Psoas muscle (tissue), 8 donors: ENCODE results near the gene UACA. TPM values are rescaled to one million over a fixed set of nuclear protein-coding genes. Genes with fewer than 3 reads are reported as not detected.
"Not testable (repeated sequence)": the region's sequence is repeated elsewhere in the genome, so short reads cannot be mapped to it uniquely, and the experiment has no call there.

ENCODE experiments used
- ATAC-seq, 4 donors: fragments of 200-7000 bp; cut with Tn5 transposase; one replicate each; pipeline ENCODE4 v1.9.1; 2020; ENCODE audit warnings: moderate library complexity in 3 of 4, mild to moderate bottlenecking in 2 of 4
- DNase-seq, 2 donors: peaks; one replicate each; pipeline ENCODE4 v3.0.0-alpha.2; 2020
- H3K27ac ChIP-seq: fragments of 200-600 bp; one replicate; pipeline ENCODE4 v1.8.0; 2022
- H3K27me3 ChIP-seq, 3 donors: fragments of 200-600 bp in 1 of 3; one replicate each; pipeline versions ENCODE4 v1.6.1 to v1.8.0; 2013 to 2022; ENCODE audit warnings: low read length in 2 of 3, mild to moderate bottlenecking in 2 of 3, moderate library complexity in 1 of 3; ENCODE audit not compliant: insufficient read depth in 3 of 3
- H3K36me3 ChIP-seq, 2 donors: fragments of 200-600 bp in 1 of 2; one replicate each; pipeline versions ENCODE4 v1.6.1 to v1.8.0; 2013 to 2022; ENCODE audit warnings: low read depth in 1 of 2, mild to moderate bottlenecking in 1 of 2, moderate library complexity in 1 of 2; ENCODE audit not compliant: insufficient read depth in 1 of 2
- H3K4me1 ChIP-seq: fragments of 200-600 bp; one replicate; pipeline ENCODE4 v1.8.0; 2022
- H3K4me3 ChIP-seq: fragments of 200-600 bp; one replicate; pipeline ENCODE4 v1.8.0; 2022; ENCODE audit warnings: mild to moderate bottlenecking
- H3K9me3 ChIP-seq: fragments of 200-600 bp; one replicate; pipeline ENCODE4 v1.8.0; 2022
- CTCF ChIP-seq: fragments of 200-600 bp; IDR thresholded peaks from one replicate; pipeline ENCODE4 v1.8.0; 2022; ENCODE audit warnings: antibody characterized with exemption
- WGBS, 3 donors: extraction: QIAGEN DNeasy Blood & Tissue Kit; methylation state at CpG; one replicate each; pipeline versions ENCODE4 v1.1.6 to v1.1.7; 2013; 5-methylcytosine and 5-hydroxymethylcytosine counted together
- intact Hi-C, 2 donors: fragments of 100-400 bp; cut with DNase I; formaldehyde crosslinking; loops; one replicate each; pipeline versions ENCODE4 v1.11.0 to v1.14.2; 2022
- polyA plus RNA-seq, 3 donors: library from polyadenylated mRNA; stranded (reverse); fragments of 200-250 nt; gene quantifications; one replicate each; pipeline ENCODE4 v1.2.3, GENCODE V29; 2013
- total RNA-seq, 4 donors: library from RNA; stranded (reverse); fragmentation: NEBNext Ultra II Directional in 2 of 4; extraction: Animal tissue kit (Norgen Biotek cat#: 25700) in 2 of 4; gene quantifications; one replicate each; pipeline versions ENCODE4 v1.2.1 to v1.2.4, GENCODE V29; 2021 to 2023
- donor health status: healthy with polysubstance abuse.
- donor health status: DM: no; HTN: no; CAD: no; lungs with moderate emphysema.
- donor health status: Bipolar disorder and iron deficiency.
- donor health status: healthy.
- donor health status: DM: yes; HTN: yes; CAD: no.
- donor health status: DM: no; HTN: no; CAD: no.
- donor health status: DM: no; HTN: no; CAD: no.
- donor health status: DM: yes; HTN: yes; CAD: no.

Gene UACA
- total and polyA plus RNA-seq, 7 donors, result 17.0 to 426 (median 138) TPM

GRCh38 chr15:70618929-70619328, 144.4 kb downstream of the UACA start:
- no peaks in the 10 kb centered on the region for H3K36me3 ChIP-seq
- no peak for DNase-seq
- ATAC-seq, result no peak
- H3K27me3 ChIP-seq, result no peaks in the 10 kb centered on the region
- peaks cover 12% of the 10 kb centered on the region for H3K9me3 ChIP-seq
- WGBS, 3 donors, result 96 to 100% (median 96%) methylated on average over 3 of the region's 3 CpGs
- H3K27ac ChIP-seq, result no peak overlapping the region
- H3K4me1 ChIP-seq, result peaks cover 5% of the 10 kb centered on the region
- intact Hi-C loops, result no loop called here
- no peak for TF ChIP-seq CTCF
- H3K4me3 ChIP-seq, result no peak overlapping the region

GRCh38 chr15:70617911-70618287, 145.5 kb downstream of the UACA start:
- TF ChIP-seq CTCF, result no peak
- intact Hi-C loops, result no loop called here
- WGBS, 3 donors, result 52 to 69% (median 62%) methylated on average over 4 of the region's 4 CpGs

GRCh38 chr15:70617076-70617910, 146.1 kb downstream of the UACA start:
- Histone ChIP-seq H3K36me3 (no peaks in the 10 kb centered on the region), H3K4me1 (peaks cover 5% of the 10 kb centered on the region), H3K9me3 (peaks cover 6% of the 10 kb centered on the region), H3K27ac (no peak overlapping the region), H3K4me3 (no peak overlapping the region), H3K27me3 (no peaks in the 10 kb centered on the region)
- DNase-seq (no peak), ATAC-seq (peak in 2 of 4 donors; percentile 15 to 41)
- intact Hi-C loops, result no loop called here
- 81 to 87% (median 86%) methylated on average over 4 of the region's 4 CpGs for WGBS, 3 donors
- TF ChIP-seq CTCF, result no peak

More at GRCh38 chr15:70617911-70618287, 145.5 kb downstream of the UACA start:
- DNase-seq, result no peak
- Histone ChIP-seq H3K36me3 (no peaks in the 10 kb centered on the region), H3K4me3 (no peak overlapping the region), H3K27me3 (no peaks in the 10 kb centered on the region), H3K9me3 (peaks cover 12% of the 10 kb centered on the region), H3K27ac (no peak overlapping the region), H3K4me1 (peaks cover 5% of the 10 kb centered on the region)
- peak in 2 of 4 donors; percentile 39 to 40 for ATAC-seq

GRCh38 chr15:70616311-70616756, 147.0 kb downstream of the UACA start:
- 68 to 71% (median 70%) methylated on average over 2 of the region's 2 CpGs for WGBS, 3 donors
- H3K27me3 ChIP-seq, ATAC-seq, H3K27ac ChIP-seq, H3K4me3 ChIP-seq, DNase-seq, H3K9me3 ChIP-seq, H3K4me1 ChIP-seq, H3K36me3 ChIP-seq, intact Hi-C loops: not testable (repeated sequence)

- Histone ChIP-seq H3K27me3 (no peaks in the 10 kb centered on the region), H3K27ac (no peak overlapping the region), H3K4me1 (peaks cover 5% of the 10 kb centered on the region), H3K4me3 (no peak overlapping the region), H3K9me3 (no peaks in the 10 kb centered on the region), H3K36me3 (no peaks in the 10 kb centered on the region)
- DNase-seq, result no peak
- ATAC-seq, result no peak
- intact Hi-C loops, result no loop called here
- TF ChIP-seq CTCF, result no peak
- WGBS, 3 donors, result 93 to 94% (median 93%) methylated on average over 9 of the region's 9 CpGs
These were observed 147.7 kb downstream of the UACA start for GRCh38 chr15:70615435-70616310.
